ENCODE measurements around the gene SLC4A5. TPM values are rescaled to one million over a fixed set of nuclear protein-coding genes. Genes with fewer than 3 reads are reported as not detected.

SLC4A5 gene
- total and polyA plus RNA-seq, 2 of the 8 experiments (the other 6 are each of a cell fraction or from before 2014, with no cell fraction given) = 0.42 to 0.52 TPM

- TF ChIP-seq, protein P1, sequence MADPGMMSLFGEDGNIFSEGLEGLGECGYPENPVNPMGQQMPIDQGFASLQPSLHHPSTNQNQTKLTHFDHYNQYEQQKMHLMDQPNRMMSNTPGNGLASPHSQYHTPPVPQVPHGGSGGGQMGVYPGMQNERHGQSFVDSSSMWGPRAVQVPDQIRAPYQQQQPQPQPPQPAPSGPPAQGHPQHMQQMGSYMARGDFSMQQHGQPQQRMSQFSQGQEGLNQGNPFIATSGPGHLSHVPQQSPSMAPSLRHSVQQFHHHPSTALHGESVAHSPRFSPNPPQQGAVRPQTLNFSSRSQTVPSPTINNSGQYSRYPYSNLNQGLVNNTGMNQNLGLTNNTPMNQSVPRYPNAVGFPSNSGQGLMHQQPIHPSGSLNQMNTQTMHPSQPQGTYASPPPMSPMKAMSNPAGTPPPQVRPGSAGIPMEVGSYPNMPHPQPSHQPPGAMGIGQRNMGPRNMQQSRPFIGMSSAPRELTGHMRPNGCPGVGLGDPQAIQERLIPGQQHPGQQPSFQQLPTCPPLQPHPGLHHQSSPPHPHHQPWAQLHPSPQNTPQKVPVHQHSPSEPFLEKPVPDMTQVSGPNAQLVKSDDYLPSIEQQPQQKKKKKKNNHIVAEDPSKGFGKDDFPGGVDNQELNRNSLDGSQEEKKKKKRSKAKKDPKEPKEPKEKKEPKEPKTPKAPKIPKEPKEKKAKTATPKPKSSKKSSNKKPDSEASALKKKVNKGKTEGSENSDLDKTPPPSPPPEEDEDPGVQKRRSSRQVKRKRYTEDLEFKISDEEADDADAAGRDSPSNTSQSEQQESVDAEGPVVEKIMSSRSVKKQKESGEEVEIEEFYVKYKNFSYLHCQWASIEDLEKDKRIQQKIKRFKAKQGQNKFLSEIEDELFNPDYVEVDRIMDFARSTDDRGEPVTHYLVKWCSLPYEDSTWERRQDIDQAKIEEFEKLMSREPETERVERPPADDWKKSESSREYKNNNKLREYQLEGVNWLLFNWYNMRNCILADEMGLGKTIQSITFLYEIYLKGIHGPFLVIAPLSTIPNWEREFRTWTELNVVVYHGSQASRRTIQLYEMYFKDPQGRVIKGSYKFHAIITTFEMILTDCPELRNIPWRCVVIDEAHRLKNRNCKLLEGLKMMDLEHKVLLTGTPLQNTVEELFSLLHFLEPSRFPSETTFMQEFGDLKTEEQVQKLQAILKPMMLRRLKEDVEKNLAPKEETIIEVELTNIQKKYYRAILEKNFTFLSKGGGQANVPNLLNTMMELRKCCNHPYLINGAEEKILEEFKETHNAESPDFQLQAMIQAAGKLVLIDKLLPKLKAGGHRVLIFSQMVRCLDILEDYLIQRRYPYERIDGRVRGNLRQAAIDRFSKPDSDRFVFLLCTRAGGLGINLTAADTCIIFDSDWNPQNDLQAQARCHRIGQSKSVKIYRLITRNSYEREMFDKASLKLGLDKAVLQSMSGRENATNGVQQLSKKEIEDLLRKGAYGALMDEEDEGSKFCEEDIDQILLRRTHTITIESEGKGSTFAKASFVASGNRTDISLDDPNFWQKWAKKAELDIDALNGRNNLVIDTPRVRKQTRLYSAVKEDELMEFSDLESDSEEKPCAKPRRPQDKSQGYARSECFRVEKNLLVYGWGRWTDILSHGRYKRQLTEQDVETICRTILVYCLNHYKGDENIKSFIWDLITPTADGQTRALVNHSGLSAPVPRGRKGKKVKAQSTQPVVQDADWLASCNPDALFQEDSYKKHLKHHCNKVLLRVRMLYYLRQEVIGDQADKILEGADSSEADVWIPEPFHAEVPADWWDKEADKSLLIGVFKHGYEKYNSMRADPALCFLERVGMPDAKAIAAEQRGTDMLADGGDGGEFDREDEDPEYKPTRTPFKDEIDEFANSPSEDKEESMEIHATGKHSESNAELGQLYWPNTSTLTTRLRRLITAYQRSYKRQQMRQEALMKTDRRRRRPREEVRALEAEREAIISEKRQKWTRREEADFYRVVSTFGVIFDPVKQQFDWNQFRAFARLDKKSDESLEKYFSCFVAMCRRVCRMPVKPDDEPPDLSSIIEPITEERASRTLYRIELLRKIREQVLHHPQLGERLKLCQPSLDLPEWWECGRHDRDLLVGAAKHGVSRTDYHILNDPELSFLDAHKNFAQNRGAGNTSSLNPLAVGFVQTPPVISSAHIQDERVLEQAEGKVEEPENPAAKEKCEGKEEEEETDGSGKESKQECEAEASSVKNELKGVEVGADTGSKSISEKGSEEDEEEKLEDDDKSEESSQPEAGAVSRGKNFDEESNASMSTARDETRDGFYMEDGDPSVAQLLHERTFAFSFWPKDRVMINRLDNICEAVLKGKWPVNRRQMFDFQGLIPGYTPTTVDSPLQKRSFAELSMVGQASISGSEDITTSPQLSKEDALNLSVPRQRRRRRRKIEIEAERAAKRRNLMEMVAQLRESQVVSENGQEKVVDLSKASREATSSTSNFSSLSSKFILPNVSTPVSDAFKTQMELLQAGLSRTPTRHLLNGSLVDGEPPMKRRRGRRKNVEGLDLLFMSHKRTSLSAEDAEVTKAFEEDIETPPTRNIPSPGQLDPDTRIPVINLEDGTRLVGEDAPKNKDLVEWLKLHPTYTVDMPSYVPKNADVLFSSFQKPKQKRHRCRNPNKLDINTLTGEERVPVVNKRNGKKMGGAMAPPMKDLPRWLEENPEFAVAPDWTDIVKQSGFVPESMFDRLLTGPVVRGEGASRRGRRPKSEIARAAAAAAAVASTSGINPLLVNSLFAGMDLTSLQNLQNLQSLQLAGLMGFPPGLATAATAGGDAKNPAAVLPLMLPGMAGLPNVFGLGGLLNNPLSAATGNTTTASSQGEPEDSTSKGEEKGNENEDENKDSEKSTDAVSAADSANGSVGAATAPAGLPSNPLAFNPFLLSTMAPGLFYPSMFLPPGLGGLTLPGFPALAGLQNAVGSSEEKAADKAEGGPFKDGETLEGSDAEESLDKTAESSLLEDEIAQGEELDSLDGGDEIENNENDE (IDR thresholded peaks at IDR 0.05; ENCODE audit: insufficient replicate concordance, low read length) = no peak
- TF ChIP-seq RXRA (IDR thresholded peaks at IDR 0.05; ENCODE audit: insufficient read depth, low read depth, low read length) (no peak), TBP (IDR thresholded peaks at IDR 0.05; ENCODE audit: low read depth, low read length) (no peak), GTF2F1 (IDR thresholded peaks at IDR 0.05; ENCODE audit: borderline replicate concordance, low read depth, low read length) (no peak), TAF1 (IDR thresholded peaks at IDR 0.05; ENCODE audit: low read depth, low read length) (no peak), MAX (IDR thresholded peaks at IDR 0.05) (no peak)
Measured at GRCh38 chr2:74233648-74234047, 109.6 kb downstream of the SLC4A5 start (continued).

All from H1 (cell line).